ENCODE results near the gene ZNF598.
A peak's percentile ranks its signal among the peaks of the same experiment; 100 is the strongest.

Gene ZNF598

GRCh38 chr16:2009791-2010510 lies at the start of gene ZNF598:
Gene ZNF598, minus strand, starts transcription at chr16:2009821.
- DNase-seq (ENCODE audit: low spot score), result no peak

GRCh38 chr16:2058872-2059271 lies 49.3 kb upstream of the ZNF598 start:
- TF ChIP-seq CTCF (IDR thresholded peaks at IDR 0.05), result no peak
- no peak overlapping the region for H3K27ac ChIP-seq
- no peak for DNase-seq (ENCODE audit: low spot score)
- H3K4me3 ChIP-seq, result no peak overlapping the region

More at GRCh38 chr16:2009791-2010510, at the start of gene ZNF598:
- no peak for TF ChIP-seq CTCF (IDR thresholded peaks at IDR 0.05)
- Histone ChIP-seq H3K4me3 (peak within 1 kb of the TSS; percentile 85), H3K27ac (peak within 1 kb of the TSS; percentile 80 to 96)

GRCh38 chr16:2058420-2058819 lies 48.8 kb upstream of the ZNF598 start:
- TF ChIP-seq CTCF (IDR thresholded peaks at IDR 0.05), result no peak
- H3K4me3 ChIP-seq, result no peak overlapping the region
- no peak for DNase-seq (ENCODE audit: low spot score)
- no peak overlapping the region for H3K27ac ChIP-seq

GRCh38 chr16:2057438-2057837 lies 47.8 kb upstream of the ZNF598 start:
- Histone ChIP-seq H3K4me3 (no peak overlapping the region), H3K27ac (no peak overlapping the region)
- no peak for DNase-seq (ENCODE audit: low spot score)
- no peak for TF ChIP-seq CTCF (IDR thresholded peaks at IDR 0.05)

- TF ChIP-seq CTCF (IDR thresholded peaks at IDR 0.05), result no peak
- DNase-seq (ENCODE audit: low spot score), result no peak
- H3K4me3 ChIP-seq, result no peak overlapping the region
- no peak overlapping the region for H3K27ac ChIP-seq
Observed at GRCh38 chr16:2056681-2057407, 47.2 kb upstream of the ZNF598 start.

- no peak for DNase-seq (ENCODE audit: low spot score)
- TF ChIP-seq CTCF (IDR thresholded peaks at IDR 0.05), result no peak
- H3K4me3 ChIP-seq, result no peak overlapping the region
- no peak overlapping the region for H3K27ac ChIP-seq
Observed at GRCh38 chr16:2056077-2056476, 46.5 kb upstream of the ZNF598 start.
